Fibroblast of lung (primary cell): Measurements from ENCODE around the gene MED31. TPM values are rescaled to one million over a fixed set of nuclear protein-coding genes. Genes with fewer than 3 reads are reported as not detected.

Experiments used
- DNase-seq, 2 donors: peaks; one replicate each; pipeline versions ENCODE4 v3.0.0 to v3.0.0-alpha.2; 2010; ENCODE audit warnings: low read depth in 2 of 2
- H2AFZ ChIP-seq: 2 replicates; pipeline ENCODE4 v1.5.1; 2012; ENCODE audit warnings: low read length, control low read depth, inconsistent platforms
- H3K27ac ChIP-seq: 2 replicates; pipeline ENCODE4 v1.5.1; 2011; ENCODE audit warnings: low read length, control low read depth; ENCODE audit not compliant: insufficient read depth
- H3K27me3 ChIP-seq: 2 replicates; pipeline ENCODE4 v1.5.1; 2011; ENCODE audit warnings: mild to moderate bottlenecking, low read length; ENCODE audit not compliant: control insufficient read depth, insufficient read depth
- H3K36me3 ChIP-seq: 2 replicates; pipeline ENCODE4 v1.5.1; 2011; ENCODE audit warnings: low read length; ENCODE audit not compliant: control insufficient read depth, insufficient read depth
- H3K4me1 ChIP-seq: 2 replicates; pipeline ENCODE4 v1.5.1; 2011; ENCODE audit warnings: low read length; ENCODE audit not compliant: control insufficient read depth, insufficient read depth; ENCODE audit errors: extremely low read depth
- H3K4me2 ChIP-seq: 2 replicates; pipeline ENCODE4 v1.5.1; 2011; ENCODE audit warnings: low read length, control low read depth; ENCODE audit not compliant: insufficient read depth; ENCODE audit errors: extremely low read depth
- H3K4me3 ChIP-seq, 4 experiments: fragments of 200-600 bp in 1 of 4; sonication (generic) in 1 of 4; replicated peaks in 1 of 4; 2 replicates each; pipeline ENCODE4 v1.5.1; 2011 to 2016; ENCODE audit warnings: low read length in 4 of 4, low read depth in 3 of 4, mild to moderate bottlenecking in 3 of 4, control low read depth in 2 of 4, inconsistent platforms in 1 of 4, mixed read lengths in 1 of 4; ENCODE audit not compliant: insufficient read depth in 1 of 4; ENCODE audit errors: control extremely low read depth in 1 of 4
- H3K79me2 ChIP-seq: 2 replicates; pipeline ENCODE4 v1.5.1; 2012; ENCODE audit warnings: mild to moderate bottlenecking, low read length, inconsistent platforms; ENCODE audit not compliant: control insufficient read depth, insufficient read depth
- H3K9ac ChIP-seq: 2 replicates; pipeline ENCODE4 v1.5.1; 2011; ENCODE audit warnings: mild to moderate bottlenecking, low read length, control low read depth; ENCODE audit not compliant: insufficient read depth
- H3K9me3 ChIP-seq: 2 replicates; pipeline ENCODE4 v1.5.1; 2012; ENCODE audit warnings: low read depth, low read length; ENCODE audit not compliant: control insufficient read depth, insufficient read depth
- H4K20me1 ChIP-seq: 2 replicates; pipeline ENCODE4 v1.5.1; 2011; ENCODE audit warnings: low read length; ENCODE audit not compliant: control insufficient read depth, insufficient read depth; ENCODE audit errors: extremely low read depth
- EZH2 ChIP-seq: IDR thresholded peaks from 2 replicates; pipeline ENCODE4 v1.5.1; 2012; ENCODE audit warnings: low read length, control low read depth, mild to moderate bottlenecking; ENCODE audit errors: missing control alignments
- polyA plus RNA-seq, 2 donors: library from polyadenylated mRNA; depleted of rRNA in 1 of 2; stranded (reverse) in 1 of 2; unstranded in 1 of 2; fragments of >200 nt; gene quantifications; 2 replicates each; pipeline ENCODE4 v1.2.1, GENCODE V29; 2011 to 2012; ENCODE audit warnings: missing spikeins in 1 of 2
- total RNA-seq: library from RNA; depleted of rRNA; stranded (reverse); fragments of >200 nt; gene quantifications from 2 replicates; pipeline ENCODE4 v1.2.1, GENCODE V29; 2014
- TF ChIP-seq, protein P1 (sequence below), 2 donors: IDR thresholded peaks in 1 of 2; conservative IDR thresholded peaks in 1 of 2; 1 replicate in 1 of 2; 2 replicates in 1 of 2; pipeline ENCODE4 v1.5.1; 2011 to 2012; ENCODE audit warnings: low read length in 2 of 2, control low read depth in 1 of 2, inconsistent platforms in 1 of 2, low read depth in 1 of 2, mild to moderate bottlenecking in 1 of 2

MED31 gene
- total and polyA plus RNA-seq, 2 donors (not counting 1 experiment from before 2014, with no cell fraction given) = 10.6 to 17.0 TPM

DNA sequence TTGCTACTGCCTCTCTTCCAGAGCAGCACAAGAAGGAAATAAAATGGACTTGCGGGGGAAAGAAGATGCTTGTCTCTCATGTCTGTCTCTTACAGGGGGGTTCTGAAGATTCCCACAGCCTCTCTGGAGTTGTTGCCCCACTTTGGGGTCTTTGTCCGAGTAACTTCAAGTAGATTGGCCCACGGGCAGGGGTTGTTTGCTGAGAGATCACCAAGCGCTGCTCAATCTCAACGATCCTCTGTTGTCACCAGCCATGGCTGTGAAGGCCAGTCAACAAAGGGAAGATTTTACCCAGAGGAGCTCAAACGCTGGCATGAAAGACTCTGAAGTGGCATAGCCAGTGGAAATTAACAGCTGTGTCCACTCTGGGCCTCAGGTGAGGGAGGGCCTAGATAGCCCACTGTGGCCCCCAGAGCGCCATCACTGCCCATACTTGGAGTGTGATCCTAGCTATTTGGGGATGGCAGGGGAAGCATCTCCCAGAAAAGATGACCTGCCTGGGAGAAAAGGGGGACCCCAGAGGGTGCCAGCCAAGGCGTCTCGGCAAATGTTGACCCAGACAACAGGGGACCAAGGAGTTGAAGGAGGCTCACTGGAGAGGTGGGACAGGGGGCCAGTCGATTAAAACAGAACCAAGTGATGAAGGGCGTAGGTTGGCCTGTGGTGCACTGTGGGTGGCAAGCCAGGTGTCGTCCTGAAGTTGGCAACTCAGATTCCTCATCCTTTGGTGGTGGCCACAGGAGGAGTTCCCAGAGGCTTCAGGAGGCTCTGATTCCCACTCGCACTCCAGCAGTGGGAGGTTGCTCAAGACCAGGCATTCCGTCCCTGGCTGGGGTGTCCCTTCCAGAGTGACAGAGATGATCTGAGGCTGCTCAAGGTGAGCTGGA lies 33.7 kb upstream of the MED31 start:
- Histone ChIP-seq H3K9me3 (no peaks in the 10 kb centered on the region), H3K79me2 (no peaks in the 10 kb centered on the region), H3K4me3 (no peak overlapping the region), H3K36me3 (no peaks in the 10 kb centered on the region), H3K4me2 (no peak overlapping the region), H4K20me1 (no peaks in the 10 kb centered on the region), H3K27me3 (no peaks in the 10 kb centered on the region), H3K4me1 (no peaks in the 10 kb centered on the region), H2AFZ (no peak overlapping the region), H3K27ac (no peak overlapping the region), H3K9ac (no peak overlapping the region)
- no peak for TF ChIP-seq EZH2
- TF ChIP-seq, protein P1, sequence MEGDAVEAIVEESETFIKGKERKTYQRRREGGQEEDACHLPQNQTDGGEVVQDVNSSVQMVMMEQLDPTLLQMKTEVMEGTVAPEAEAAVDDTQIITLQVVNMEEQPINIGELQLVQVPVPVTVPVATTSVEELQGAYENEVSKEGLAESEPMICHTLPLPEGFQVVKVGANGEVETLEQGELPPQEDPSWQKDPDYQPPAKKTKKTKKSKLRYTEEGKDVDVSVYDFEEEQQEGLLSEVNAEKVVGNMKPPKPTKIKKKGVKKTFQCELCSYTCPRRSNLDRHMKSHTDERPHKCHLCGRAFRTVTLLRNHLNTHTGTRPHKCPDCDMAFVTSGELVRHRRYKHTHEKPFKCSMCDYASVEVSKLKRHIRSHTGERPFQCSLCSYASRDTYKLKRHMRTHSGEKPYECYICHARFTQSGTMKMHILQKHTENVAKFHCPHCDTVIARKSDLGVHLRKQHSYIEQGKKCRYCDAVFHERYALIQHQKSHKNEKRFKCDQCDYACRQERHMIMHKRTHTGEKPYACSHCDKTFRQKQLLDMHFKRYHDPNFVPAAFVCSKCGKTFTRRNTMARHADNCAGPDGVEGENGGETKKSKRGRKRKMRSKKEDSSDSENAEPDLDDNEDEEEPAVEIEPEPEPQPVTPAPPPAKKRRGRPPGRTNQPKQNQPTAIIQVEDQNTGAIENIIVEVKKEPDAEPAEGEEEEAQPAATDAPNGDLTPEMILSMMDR (conservative IDR thresholded peaks at IDR 0.05 in 1 of 2, IDR thresholded peaks at IDR 0.05 in 1 of 2; ENCODE audit: low read depth in 1 of 2, low read length in 2 of 2) = no peak
- no peak for DNase-seq

DNA sequence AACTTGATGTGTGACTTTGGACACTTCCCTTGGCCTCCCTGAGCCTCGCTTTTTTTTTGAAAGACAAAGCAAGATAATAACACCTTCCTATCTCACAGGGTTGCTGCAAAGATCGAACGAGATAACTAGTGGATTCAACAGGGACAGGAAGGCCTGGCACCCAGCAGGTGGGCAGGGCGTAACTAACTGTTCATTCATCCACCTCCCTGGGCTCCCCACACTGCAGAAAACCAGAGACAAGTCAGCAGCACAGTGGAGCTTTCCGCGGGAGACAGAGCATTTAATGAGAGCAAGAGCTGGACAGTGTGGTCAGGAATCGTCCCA lies 33.0 kb upstream of the MED31 start:
- TF ChIP-seq EZH2 = no peak
- TF ChIP-seq, protein P1 (conservative IDR thresholded peaks at IDR 0.05 in 1 of 2, IDR thresholded peaks at IDR 0.05 in 1 of 2; ENCODE audit: low read depth in 1 of 2, low read length in 2 of 2) = no peak
- no peak overlapping the region for H3K4me3 ChIP-seq
- H3K9me3 ChIP-seq = no peaks in the 10 kb centered on the region
- DNase-seq = no peak
- H3K36me3 ChIP-seq = no peaks in the 10 kb centered on the region
- no peak overlapping the region for H3K27ac ChIP-seq
- no peak overlapping the region for H2AFZ ChIP-seq
- no peak overlapping the region for H3K4me2 ChIP-seq
- H4K20me1 ChIP-seq = no peaks in the 10 kb centered on the region
- H3K79me2 ChIP-seq = no peaks in the 10 kb centered on the region
- H3K9ac ChIP-seq = no peak overlapping the region
- H3K27me3 ChIP-seq = no peaks in the 10 kb centered on the region
- no peaks in the 10 kb centered on the region for H3K4me1 ChIP-seq

DNA sequence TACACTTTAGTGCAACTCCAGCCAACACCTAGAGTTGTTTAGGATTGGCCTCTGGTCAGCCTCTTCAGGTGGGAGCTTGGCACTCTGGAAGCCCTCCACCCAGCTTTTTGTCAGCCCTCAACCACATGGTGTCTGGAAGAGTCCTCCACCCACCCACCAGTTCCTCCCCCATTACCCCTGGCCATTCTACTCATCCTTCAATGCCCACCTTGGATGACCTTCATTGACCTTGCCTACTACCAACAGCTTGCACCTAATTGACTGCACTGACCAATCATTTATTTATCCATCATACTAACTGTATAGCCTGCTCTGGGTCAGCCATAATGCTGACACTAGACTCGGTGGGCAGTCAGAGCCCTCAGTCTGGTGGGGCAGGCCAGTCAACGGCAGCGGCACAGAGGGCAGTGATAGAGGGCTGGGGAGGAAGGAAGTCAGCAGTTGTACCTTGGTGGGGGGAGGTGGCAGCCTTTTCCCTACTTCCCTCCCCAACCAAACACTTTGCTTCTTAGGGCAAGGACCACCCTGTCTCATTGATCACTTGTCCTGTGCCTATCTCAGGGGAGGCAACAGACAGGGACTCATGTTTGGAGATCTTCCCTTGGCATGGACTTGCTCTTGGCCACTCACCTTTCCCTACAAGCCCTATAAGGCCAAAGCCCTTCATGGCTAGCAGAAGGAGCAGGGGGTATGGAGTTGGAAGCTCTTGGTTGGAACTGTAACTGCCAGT lies 32.5 kb upstream of the MED31 start:
- Histone ChIP-seq H4K20me1 (no peaks in the 10 kb centered on the region), H3K27me3 (no peaks in the 10 kb centered on the region), H3K27ac (no peak overlapping the region), H3K36me3 (no peaks in the 10 kb centered on the region), H3K4me2 (no peak overlapping the region), H3K4me1 (no peaks in the 10 kb centered on the region), H2AFZ (no peak overlapping the region), H3K9me3 (no peaks in the 10 kb centered on the region), H3K79me2 (no peaks in the 10 kb centered on the region), H3K4me3 (no peak overlapping the region), H3K9ac (no peak overlapping the region)
- TF ChIP-seq, protein P1 (conservative IDR thresholded peaks at IDR 0.05 in 1 of 2, IDR thresholded peaks at IDR 0.05 in 1 of 2; ENCODE audit: low read depth in 1 of 2, low read length in 2 of 2) = no peak
- TF ChIP-seq EZH2 = no peak
- no peak for DNase-seq
